HUES48 (cell line): Measurements from ENCODE around the gene SPACA6.

Source experiments
- H3K27ac ChIP-seq: one replicate; pipeline ENCODE4 v1.7.0; 2013; ENCODE audit warnings: low read depth, low read length, inconsistent platforms
- H3K27me3 ChIP-seq: 2 replicates; pipeline ENCODE4 v1.6.1; 2013; ENCODE audit warnings: mild to moderate bottlenecking, low read length; ENCODE audit not compliant: control insufficient read depth, insufficient read depth
- H3K36me3 ChIP-seq: 2 replicates; pipeline ENCODE4 v1.6.1; 2013; ENCODE audit warnings: low read length; ENCODE audit not compliant: control insufficient read depth, insufficient read depth
- H3K4me1 ChIP-seq: 2 replicates; pipeline ENCODE4 v1.6.1; 2013; ENCODE audit warnings: mild to moderate bottlenecking, low read length; ENCODE audit not compliant: control insufficient read depth, insufficient read depth
- H3K4me3 ChIP-seq: 2 replicates; pipeline ENCODE4 v1.5.1; 2013; ENCODE audit warnings: mild to moderate bottlenecking, low read depth, low read length
- H3K9ac ChIP-seq: 2 replicates; pipeline ENCODE4 v1.6.1; 2013; ENCODE audit warnings: mild to moderate bottlenecking, low read depth, low read length, moderate library complexity
- H3K9me3 ChIP-seq: 2 replicates; pipeline ENCODE4 v1.6.1; 2013; ENCODE audit warnings: low read length; ENCODE audit not compliant: control insufficient read depth, insufficient read depth

SPACA6 gene

GRCh38 chr19:51697169-51697776, 4.1 kb downstream of the SPACA6 start:
- Histone ChIP-seq H3K27me3 (no peaks in the 10 kb centered on the region), H3K36me3 (peaks cover 22% of the 10 kb centered on the region), H3K9ac (no peak overlapping the region), H3K4me3 (no peak overlapping the region), H3K27ac (no peak overlapping the region), H3K9me3 (no peaks in the 10 kb centered on the region), H3K4me1 (peaks cover 12% of the 10 kb centered on the region; the same call in 1 of the 2 replicates)

GRCh38 chr19:51698296-51698695, 5.2 kb downstream of the SPACA6 start:
- H3K4me3 ChIP-seq = no peak overlapping the region
- H3K27ac ChIP-seq = no peak overlapping the region
- no peak overlapping the region for H3K9ac ChIP-seq

GRCh38 chr19:51699170-51699569, 6.0 kb downstream of the SPACA6 start:
- Histone ChIP-seq H3K4me3 (no peak overlapping the region), H3K27me3 (no peaks in the 10 kb centered on the region), H3K9ac (no peak overlapping the region), H3K36me3 (peaks cover 22% of the 10 kb centered on the region), H3K9me3 (no peaks in the 10 kb centered on the region), H3K27ac (no peak overlapping the region), H3K4me1 (peaks cover 14% of the 10 kb centered on the region; the same call in 1 of the 2 replicates)

More at GRCh38 chr19:51698296-51698695, 5.2 kb downstream of the SPACA6 start:
- Histone ChIP-seq H3K27me3 (no peaks in the 10 kb centered on the region), H3K9me3 (no peaks in the 10 kb centered on the region), H3K4me1 (0 out of 2 replicates have a peak, but pooled peaks cover 11% of the 10 kb centered on the region), H3K36me3 (peaks cover 22% of the 10 kb centered on the region)

GRCh38 chr19:51701468-51702100, 8.5 kb downstream of the SPACA6 start:
- H3K27ac ChIP-seq = no peak overlapping the region
- H3K9ac ChIP-seq = no peak overlapping the region
- no peaks in the 10 kb centered on the region for H3K27me3 ChIP-seq
- no peaks in the 10 kb centered on the region for H3K9me3 ChIP-seq
- peaks cover 17% of the 10 kb centered on the region for H3K36me3 ChIP-seq
- peaks cover 14% of the 10 kb centered on the region; the same call in 1 of the 2 replicates for H3K4me1 ChIP-seq
- peak overlapping the region; percentile 69 for H3K4me3 ChIP-seq

- peak overlapping the region; percentile 73 for H3K27ac ChIP-seq
- H3K4me3 ChIP-seq = peak overlapping the region; percentile 69
- H3K9ac ChIP-seq = no peak overlapping the region; the same call in 1 of the 2 replicates
- H3K36me3 ChIP-seq = peaks cover 10% of the 10 kb centered on the region
- peaks cover 14% of the 10 kb centered on the region; the same call in 1 of the 2 replicates for H3K4me1 ChIP-seq
- H3K27me3 ChIP-seq = no peaks in the 10 kb centered on the region
- H3K9me3 ChIP-seq = no peaks in the 10 kb centered on the region
Measured at GRCh38 chr19:51702103-51702824, 9.1 kb downstream of the SPACA6 start.

- no peaks in the 10 kb centered on the region for H3K9me3 ChIP-seq
- no peak overlapping the region; the same call in 1 of the 2 replicates for H3K9ac ChIP-seq
- H3K4me3 ChIP-seq = peak overlapping the region; percentile 69
- H3K27ac ChIP-seq = peak overlapping the region; percentile 73
- peaks cover 4% of the 10 kb centered on the region; the same call in 1 of the 2 replicates for H3K36me3 ChIP-seq
- H3K27me3 ChIP-seq = no peaks in the 10 kb centered on the region
- H3K4me1 ChIP-seq = peaks cover 14% of the 10 kb centered on the region; the same call in 1 of the 2 replicates
Measured at GRCh38 chr19:51702825-51703574, 9.9 kb downstream of the SPACA6 start.

GRCh38 chr19:51703575-51704515, 10.7 kb downstream of the SPACA6 start:
- H3K9me3 ChIP-seq = no peaks in the 10 kb centered on the region
- H3K9ac ChIP-seq = peak overlapping the region; percentile 83
- H3K27me3 ChIP-seq = no peaks in the 10 kb centered on the region
- H3K27ac ChIP-seq = peak overlapping the region; percentile 64
- peaks cover 4% of the 10 kb centered on the region; the same call in 1 of the 2 replicates for H3K36me3 ChIP-seq
- H3K4me3 ChIP-seq = peak overlapping the region; percentile 69
- H3K4me1 ChIP-seq = peaks cover 14% of the 10 kb centered on the region; the same call in 1 of the 2 replicates

GRCh38 chr19:51704626-51705025, 11.5 kb downstream of the SPACA6 start:
- H3K4me3 ChIP-seq = peak overlapping the region; percentile 69
- no peaks in the 10 kb centered on the region for H3K9me3 ChIP-seq
- H3K27me3 ChIP-seq = no peaks in the 10 kb centered on the region
- H3K27ac ChIP-seq = no peak overlapping the region
- peaks cover 4% of the 10 kb centered on the region; the same call in 1 of the 2 replicates for H3K36me3 ChIP-seq
- peak overlapping the region; percentile 83 for H3K9ac ChIP-seq
- H3K4me1 ChIP-seq = peaks cover 14% of the 10 kb centered on the region; the same call in 1 of the 2 replicates

- no peak overlapping the region for H3K27ac ChIP-seq
- peaks cover 12% of the 10 kb centered on the region; the same call in 1 of the 2 replicates for H3K4me1 ChIP-seq
- H3K9ac ChIP-seq = no peak overlapping the region
- H3K9me3 ChIP-seq = no peaks in the 10 kb centered on the region
- peaks cover 4% of the 10 kb centered on the region; the same call in 1 of the 2 replicates for H3K36me3 ChIP-seq
- 0 out of 2 replicates have a peak, but pooled peaks cover 3% of the 10 kb centered on the region for H3K27me3 ChIP-seq
- no peak overlapping the region for H3K4me3 ChIP-seq
Measured at GRCh38 chr19:51706296-51706695, 13.2 kb downstream of the SPACA6 start.
